SK-N-SH (cell line): Measurements from ENCODE around the gene SFI1.

Experiments used
- CTCF ChIP-seq: fragments of 200-600 bp; sonication (generic); IDR thresholded peaks from 2 replicates; pipeline ENCODE4 v1.6.1; 2017; ENCODE audit warnings: antibody characterized with exemption, mild to moderate bottlenecking, moderate library complexity
- RAD21 ChIP-seq: IDR thresholded peaks from 2 replicates; pipeline ENCODE4 v1.6.1; 2012; ENCODE audit warnings: mild to moderate bottlenecking, low read length

DNA sequence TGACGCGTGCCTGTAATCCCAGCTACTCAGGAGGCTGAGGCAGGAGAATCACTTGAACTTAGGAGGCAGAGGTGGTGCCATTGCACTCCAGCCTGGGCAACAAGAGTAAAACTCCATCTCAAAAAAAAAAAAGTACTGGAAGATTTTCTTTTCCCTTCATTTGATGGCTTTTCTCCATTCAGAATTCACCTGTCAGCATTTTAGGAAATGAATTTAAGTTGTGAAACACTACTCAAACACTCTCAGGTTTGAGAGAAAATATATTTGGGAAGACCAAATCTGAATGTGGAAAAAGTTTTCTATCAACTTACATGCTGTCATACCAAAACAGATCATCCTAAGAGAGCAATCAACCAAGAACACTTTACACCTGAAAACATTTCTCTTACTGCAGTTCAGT is 9.4 kb upstream of the SFI1 start:
- TF ChIP-seq CTCF, result no peak
- TF ChIP-seq RAD21, result no peak
